Amygdala (tissue), 56 donors: Measurements from ENCODE around the gene TIMM44.

Experiments used
- DNase-seq, 56 donors: peaks; one replicate each; lab custom pipeline; 2025; lab: John Stamatoyannopoulos, UW

Gene TIMM44

GRCh38 chr19:7917267-7918061, 26.0 kb downstream of the TIMM44 start:
- DNase-seq: peak in 21 of 56 donors; percentile 6 to 59 (median 25)

- peak in 3 of 56 donors; percentile 13 to 52 (median 38) for DNase-seq
These were observed 26.6 kb downstream of the TIMM44 start for GRCh38 chr19:7916955-7917266.

DNA sequence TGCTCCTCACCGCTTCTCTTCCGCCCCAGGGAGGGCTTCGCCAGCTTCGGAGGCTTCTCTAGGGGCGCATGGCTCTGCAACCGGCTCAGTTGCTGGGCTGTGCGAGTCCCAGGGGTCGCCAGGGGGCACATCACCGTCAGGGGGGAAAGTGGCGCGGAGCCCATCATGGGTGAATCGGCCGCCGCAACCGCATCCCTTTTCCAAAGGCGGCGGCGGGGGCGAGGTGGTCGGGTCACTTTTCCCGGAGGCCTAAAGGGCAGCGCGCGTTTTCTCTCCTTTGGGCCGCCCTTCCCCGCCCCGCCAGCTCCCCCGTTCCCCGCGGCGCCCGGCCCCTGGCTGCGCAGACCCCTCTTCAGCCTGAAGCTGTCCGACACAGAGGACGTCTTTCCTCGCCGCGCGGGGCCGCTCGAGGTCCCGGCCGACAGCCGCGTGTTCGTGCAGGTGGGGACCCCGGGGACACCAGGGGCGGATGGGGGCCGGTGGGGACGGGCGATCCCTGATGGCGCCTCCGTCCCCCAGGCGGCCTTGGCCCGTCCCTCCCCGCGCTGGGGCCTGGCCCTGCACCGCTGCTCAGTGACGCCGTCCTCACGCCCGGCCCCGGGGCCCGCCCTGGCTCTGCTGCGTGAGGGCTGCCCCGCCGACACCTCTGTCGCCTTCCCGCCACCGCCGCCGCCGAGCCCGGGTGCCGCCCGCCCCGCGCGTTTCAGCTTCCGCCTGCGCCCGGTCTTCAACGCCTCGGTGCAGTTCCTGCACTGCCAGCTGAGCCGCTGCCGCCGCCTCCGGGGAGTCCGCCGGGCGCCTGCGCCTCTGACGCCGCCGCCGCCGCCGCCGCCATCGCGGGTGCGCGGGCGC, 27.1 kb downstream of the TIMM44 start:
- DNase-seq: peak in 5 of 56 donors; percentile 6 to 52 (median 31)

GRCh38 chr19:7915250-7916102, 28.0 kb downstream of the TIMM44 start:
- DNase-seq: no peak

GRCh38 chr19:7914598-7915045, 28.8 kb downstream of the TIMM44 start, which contains the start of gene TGFBR3L:
Gene TGFBR3L, plus strand, starts transcription at chr19:7914830.
- no peak for DNase-seq

GRCh38 chr19:7914099-7914498, 29.4 kb downstream of the TIMM44 start:
- DNase-seq: no peak

- DNase-seq: no peak
These were observed 29.8 kb downstream of the TIMM44 start for GRCh38 chr19:7913652-7914051.

GRCh38 chr19:7912697-7913564, 30.5 kb downstream of the TIMM44 start:
- DNase-seq: no peak

DNA sequence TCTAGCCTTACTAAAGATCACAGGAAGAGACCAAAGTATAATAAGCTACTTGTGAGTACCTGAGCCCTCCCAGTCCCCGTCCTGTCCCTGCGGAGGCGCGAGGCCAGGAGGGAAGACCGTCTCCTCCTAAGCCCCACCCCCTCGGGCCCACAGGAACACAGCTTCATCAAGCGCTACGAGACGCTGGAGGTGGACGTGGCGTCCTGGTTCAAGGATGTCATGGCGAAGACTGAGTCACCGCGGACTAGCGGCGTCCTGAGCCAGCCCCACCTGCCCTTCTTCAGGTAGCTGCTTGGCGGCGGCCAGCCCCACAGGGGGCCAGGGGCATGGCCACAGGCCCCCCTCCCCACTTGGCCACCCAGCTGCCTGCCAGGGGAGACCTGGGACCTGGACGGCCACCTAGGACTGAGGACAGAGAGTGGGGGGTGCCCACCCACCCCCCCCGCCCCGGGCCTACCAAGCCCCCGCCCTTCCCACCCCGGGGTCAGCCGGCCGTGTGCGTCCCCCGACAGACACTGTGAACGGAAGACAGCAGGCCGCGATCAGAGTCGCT, 31.2 kb downstream of the TIMM44 start:
- no peak for DNase-seq

DNA sequence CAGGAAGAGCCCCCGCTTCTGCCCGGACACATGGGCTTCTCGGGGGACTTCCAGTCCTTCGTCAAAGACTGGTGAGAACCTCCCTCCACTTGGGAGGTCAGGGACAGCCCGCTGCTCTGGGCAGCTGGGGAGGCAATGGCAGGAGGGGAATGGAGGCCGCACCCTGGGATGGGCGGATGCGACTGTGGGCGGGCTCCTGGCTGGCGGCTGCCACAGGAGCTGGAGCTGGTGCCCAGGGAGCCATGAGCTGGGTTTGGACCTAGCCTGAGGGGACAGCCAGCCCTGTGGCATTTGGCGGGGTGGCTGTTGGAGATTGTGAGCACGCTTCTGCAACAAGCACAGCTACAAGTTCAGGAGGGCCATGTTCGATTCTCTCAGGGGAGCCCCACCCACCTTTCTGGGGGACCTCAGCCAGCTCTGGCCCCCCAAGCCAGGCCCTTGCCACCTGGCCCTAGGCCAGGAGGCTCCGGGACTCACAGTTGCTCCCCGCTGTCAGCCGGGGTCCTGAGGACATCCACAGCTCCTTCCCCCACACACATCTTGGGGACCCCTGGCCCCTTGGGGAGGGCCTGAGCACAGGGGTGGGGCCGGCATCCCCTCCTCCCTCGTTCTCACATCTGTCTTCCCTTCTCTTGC, 31.8 kb downstream of the TIMM44 start:
- no peak for DNase-seq

DNA sequence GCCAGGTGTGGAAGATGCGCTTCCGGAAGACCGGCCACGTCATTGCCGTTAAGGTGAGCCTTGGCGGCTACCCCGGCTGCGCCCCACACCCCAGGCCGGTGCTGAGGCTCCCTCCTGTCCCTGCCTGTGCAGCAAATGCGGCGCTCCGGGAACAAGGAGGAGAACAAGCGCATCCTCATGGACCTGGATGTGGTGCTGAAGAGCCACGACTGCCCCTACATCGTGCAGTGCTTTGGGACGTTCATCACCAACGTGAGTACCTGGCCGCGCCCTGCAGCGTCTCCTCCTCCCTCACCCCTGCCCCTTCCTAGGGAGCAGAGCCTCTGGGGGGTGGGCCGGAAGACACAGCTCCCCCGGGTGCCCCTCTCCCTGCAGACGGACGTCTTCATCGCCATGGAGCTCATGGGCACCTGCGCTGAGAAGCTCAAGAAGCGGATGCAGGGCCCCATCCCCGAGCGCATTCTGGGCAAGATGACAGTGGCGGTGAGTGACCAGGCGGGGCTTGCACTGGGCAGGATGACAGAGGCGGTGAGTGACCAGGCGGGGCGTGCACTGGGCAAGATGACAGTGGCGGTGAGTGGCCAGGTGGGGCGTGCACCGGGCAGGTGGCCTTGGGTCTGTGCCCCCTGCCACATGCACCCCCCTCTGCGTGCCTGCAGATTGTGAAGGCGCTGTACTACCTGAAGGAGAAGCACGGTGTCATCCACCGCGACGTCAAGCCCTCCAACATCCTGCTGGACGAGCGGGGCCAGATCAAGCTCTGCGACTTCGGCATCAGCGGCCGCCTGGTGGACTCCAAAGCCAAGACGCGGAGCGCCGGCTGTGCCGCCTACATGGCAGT, 32.9 kb downstream of the TIMM44 start:
- no peak for DNase-seq

DNA sequence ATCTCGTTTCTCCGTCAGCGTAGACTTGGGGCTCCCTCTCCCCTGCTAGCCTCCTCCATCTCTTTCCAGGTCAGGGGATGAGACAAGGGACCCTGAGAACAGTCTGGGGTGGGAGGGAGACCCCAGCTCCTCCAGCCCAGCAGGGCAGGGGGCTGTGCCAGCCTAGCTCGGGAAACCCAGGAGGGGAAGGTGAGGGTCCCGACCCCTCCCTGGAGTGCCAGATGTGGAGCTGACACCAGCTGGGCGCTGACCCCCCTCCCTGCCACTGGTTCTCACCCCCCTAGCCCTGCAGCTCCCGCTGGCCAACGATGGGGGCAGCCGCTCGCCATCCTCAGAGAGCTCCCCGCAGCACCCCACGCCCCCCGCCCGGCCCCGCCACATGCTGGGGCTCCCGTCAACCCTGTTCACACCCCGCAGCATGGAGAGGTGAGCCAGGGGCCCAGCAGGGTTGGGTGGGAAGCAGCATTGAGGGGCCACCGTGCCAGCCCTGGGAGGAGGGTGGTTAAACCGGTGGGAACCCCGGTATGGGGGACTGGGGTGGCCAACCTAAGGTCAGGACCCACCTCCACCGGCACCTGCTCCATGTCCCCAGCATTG, 33.9 kb downstream of the TIMM44 start:
- no peak for DNase-seq

- DNase-seq: no peak
These were observed 34.6 kb downstream of the TIMM44 start for GRCh38 chr19:7908742-7909461.

- DNase-seq: no peak
These were observed 35.3 kb downstream of the TIMM44 start for GRCh38 chr19:7908078-7908699.

DNA sequence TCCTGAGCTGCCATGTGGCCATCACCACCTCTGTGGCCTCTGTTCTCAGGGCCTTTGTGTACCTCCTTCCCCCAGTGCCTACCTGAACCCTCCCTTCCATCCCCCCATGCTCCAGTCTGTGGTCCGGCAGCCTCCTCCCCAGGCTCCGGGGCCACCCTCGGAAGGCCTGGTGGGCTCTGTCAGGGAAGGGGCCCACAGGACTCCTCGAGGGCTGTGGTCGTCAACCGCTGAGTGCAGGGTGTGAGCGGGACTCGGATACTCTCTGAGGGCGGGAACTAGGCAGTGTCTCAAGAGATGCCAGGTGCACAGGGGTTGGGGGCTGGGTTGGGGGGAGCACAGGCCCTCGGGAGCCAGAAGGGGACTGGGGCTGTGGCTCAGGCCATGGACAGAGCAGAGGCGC, 35.9 kb downstream of the TIMM44 start:
- no peak for DNase-seq

DNA sequence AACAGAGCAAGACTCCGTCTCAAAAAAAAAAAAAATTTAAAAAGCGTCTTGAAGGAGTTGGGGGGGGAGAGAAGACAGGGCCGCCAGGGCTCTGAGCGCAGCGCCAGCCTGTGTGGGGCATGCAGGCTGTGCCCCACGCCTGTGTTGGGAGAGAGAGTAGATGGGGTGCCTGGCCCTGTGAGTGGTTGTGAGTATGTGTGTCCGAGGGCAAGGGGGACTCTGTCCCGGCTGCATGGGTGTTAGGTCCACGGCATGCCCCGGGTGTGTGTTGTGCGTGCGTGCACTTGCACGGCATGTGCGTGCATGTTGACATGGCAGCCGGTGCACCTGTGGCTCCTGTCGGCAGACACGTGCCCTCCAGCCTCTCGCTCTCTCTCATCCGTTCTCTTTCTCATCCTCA, 36.3 kb downstream of the TIMM44 start:
- no peak for DNase-seq
